Endometrial microvascular endothelial cells (primary cell): ENCODE results near the gene CSMD2. TPM values are rescaled to one million over a fixed set of nuclear protein-coding genes. Genes with fewer than 3 reads are reported as not detected.

Experiments
- in situ Hi-C: cut with HindIII; loops from 2 replicates; pipeline ENCODE4 v1.10.0; 2017; ENCODE audit warnings: low sequenced_read_pairs, low pct_unique_long_range_greater_than_20kb; ENCODE audit errors: inconsistent ontology term
- total RNA-seq: library from RNA; depleted of rRNA; stranded (reverse); fragments of >200 nt; gene quantifications from one replicate; pipeline ENCODE4 v1.2.3, GENCODE V29; 2015; ENCODE audit errors: inconsistent ontology term

The CSMD2 gene
- total RNA-seq, 1 donor from 2014 or later, result 0.28 TPM

DNA sequence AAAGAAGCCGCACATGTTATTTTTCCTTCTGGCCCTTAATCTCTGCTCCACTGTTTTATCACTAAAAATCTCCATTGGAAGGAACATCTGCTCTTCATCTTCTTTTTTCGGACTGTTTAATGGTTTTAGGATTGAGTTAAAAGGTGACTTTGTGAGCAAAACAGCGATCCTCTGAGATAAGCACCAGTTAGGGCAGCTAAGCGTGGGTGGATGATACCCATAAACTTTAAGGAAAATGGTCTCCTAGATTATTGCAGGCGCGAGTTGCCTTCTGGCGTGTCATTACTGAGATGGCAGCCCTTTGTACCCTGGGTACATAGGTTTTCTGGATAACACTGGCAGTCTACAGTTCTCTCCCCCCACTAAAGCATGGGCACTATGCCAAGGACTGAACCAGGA lies 345.1 kb downstream of the CSMD2 start:
- in situ Hi-C loops, result no loop called here

DNA sequence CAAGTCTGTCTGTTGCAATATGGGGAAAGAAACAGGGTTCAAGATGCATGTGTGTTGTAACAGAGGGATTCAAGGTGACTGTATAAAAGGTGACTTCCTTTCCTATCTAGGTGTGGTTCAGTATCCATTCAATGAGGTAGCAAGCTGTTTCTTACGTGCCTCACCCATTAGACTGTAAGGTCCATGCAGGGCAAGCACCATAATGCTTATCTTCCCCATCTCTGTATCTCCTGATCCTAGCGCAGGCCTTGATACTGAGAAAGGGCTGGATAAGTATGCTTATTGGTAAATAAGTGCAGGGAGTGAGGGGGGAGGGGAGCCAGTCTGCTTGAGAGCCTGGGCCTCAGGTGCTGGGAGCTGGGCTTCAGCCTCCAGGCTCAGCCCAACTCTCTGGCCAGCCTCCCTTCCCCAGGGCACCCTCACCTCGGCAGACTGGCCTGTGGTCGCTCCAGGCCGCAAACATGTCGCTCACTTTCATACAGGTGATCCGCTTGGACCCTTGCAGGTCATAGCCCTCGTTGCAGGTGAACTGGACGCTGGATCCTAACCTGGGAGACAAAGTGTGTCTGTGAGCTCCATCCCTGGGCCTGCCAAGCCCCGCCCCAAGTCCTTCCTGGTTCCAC lies 345.6 kb downstream of the CSMD2 start:
- in situ Hi-C loops, result no loop called here

DNA sequence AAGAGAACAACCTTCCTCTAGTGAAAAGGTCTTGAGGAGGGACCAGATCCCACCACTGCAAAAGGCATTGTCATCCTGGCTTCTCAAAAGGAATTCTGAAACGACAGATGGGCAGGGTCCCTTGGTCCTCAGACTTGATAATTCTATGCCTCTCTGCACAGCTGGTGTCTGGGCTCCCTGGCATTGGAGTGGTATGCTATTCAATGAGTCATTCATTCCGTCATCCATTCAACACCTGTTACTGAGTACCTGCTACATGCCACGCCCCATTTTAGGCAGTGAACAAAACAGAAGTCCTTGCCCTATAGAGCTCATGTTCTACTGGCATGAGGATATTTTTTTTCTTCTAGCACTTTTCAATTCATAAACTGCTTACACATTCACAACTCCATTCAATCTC lies 347.0 kb downstream of the CSMD2 start:
- in situ Hi-C loops, result no loop called here

- in situ Hi-C loops, result no loop called here
Measured at GRCh38 chr1:33815061-33815460, 350.0 kb downstream of the CSMD2 start.

DNA sequence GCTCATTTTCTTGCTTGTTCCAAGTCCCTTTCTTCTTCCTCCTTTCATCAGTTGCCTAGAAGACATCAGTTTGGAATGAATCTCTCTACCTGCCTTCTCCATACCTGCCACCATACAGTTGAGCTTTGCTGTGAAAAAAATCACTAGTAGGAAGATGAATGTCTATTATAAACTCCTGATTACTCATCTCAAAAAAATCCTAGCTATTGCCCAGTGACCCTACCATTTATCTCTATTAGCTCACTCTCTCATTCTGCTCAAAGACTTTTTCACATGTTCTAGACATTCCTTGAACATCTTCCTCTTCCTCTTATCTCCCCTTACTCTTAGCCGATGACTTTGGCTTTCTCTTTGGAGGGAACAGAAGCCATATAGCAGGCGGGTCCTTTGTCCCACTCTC lies 350.9 kb downstream of the CSMD2 start:
- in situ Hi-C loops, result no loop called here

GRCh38 chr1:33810571-33810970 lies 354.5 kb downstream of the CSMD2 start:
- in situ Hi-C loops, result no loop called here

DNA sequence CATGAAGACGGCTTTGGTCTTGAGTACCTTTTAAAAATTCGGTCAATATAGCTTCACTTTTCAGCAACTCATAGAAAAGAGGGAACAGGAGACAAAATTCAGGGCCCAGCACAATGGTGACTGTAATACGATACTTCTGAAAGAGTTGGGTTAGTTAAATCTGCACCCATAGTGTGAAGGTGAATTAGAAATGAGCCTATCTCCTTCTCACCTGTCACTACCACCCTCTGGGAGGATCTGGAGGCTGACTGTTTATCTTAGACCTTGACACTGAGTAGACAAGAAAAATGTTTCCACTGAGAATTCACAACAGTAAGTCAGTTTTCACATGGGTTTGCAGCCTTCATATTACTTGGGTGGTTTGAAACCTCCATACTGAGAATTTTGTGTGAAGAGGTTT lies 359.0 kb downstream of the CSMD2 start:
- in situ Hi-C loops, result no loop called here

DNA sequence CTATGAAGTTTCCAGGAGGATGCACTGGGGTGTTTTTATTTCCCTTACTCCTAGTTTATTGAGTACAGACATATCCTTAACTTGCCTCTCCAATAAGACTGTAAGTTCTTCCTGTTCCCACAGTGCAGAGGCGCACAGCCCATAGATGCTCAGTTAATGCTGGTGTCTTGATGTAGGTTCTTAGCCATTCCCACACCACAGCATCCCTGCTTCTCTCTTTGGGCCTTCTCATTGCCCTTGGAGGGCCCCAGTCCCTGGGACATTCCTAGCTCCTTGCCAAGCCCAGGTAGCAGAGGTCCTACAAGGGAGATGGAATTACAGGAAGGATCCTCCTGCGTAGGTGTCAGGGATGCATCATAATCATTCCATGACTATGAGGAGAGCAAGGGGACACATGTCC lies 362.8 kb downstream of the CSMD2 start:
- in situ Hi-C loops, result no loop called here

- in situ Hi-C loops, result no loop called here
Measured at GRCh38 chr1:33797849-33798248, 367.2 kb downstream of the CSMD2 start.

DNA sequence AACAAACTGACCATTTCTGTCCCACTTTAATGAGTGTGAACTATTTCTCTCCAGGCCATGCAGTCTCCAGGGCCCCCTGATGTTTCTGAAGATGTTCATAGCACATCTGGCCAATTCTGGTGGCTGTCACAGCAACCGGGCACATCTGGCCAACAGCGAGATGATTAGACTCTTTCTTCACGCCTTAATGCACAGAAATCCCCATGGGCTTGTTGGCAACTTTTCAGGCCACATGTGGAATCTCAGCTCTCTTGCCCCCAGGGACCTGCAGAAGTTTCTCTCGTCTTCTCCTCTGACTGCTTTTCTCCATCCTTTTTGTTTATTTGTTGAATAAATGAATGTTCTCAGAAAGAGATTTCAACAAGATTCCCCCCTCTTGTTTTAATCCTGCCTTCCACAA lies 372.4 kb downstream of the CSMD2 start:
- in situ Hi-C loops, result no loop called here

GRCh38 chr1:33792216-33792615 lies 372.8 kb downstream of the CSMD2 start:
- in situ Hi-C loops, result no loop called here

- in situ Hi-C loops, result no loop called here
Measured at GRCh38 chr1:33791251-33791650, 373.8 kb downstream of the CSMD2 start.

- in situ Hi-C loops, result no loop called here
Measured at GRCh38 chr1:33790577-33790976, 374.5 kb downstream of the CSMD2 start.

DNA sequence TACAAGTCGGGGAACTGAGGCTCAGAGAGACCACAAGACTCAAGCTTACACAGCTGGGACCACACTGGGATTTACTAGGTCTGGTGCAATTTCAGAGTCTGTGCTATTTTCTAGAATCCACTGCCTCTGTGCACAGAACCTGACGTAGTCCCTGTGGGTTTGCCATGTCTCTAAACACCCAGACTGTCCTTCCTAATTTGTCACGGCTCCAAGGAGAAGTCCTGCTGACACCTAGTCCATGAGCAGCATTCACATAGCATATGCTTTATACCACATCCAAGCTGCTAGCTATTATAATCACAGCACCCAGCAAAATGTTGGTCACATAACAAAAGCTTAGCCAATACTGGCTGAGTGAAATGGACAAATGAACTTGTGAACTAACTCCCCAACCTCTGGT lies 380.2 kb downstream of the CSMD2 start:
- in situ Hi-C loops, result no loop called here

GRCh38 chr1:33782776-33783175 lies 382.3 kb downstream of the CSMD2 start:
- in situ Hi-C loops, result no loop called here

DNA sequence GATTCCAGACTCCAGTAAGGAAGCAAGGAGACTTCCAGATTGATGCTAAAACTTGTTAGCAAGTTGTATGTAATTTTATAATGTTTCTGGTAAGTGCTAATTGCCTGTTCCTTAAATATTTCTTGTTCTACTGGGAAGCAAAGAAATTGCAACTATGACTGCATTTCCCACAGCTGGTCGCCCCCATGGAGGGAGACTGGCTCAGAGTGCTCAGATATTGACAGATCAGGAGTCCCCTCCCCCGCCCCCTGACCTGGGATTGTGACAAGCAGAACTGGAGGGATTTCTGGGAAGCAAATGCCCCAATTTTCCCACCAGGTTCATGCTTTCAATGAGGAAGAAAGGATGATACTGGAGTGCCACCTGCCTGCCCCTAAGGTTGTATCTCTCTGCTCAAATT lies 383.4 kb downstream of the CSMD2 start:
- in situ Hi-C loops, result no loop called here

DNA sequence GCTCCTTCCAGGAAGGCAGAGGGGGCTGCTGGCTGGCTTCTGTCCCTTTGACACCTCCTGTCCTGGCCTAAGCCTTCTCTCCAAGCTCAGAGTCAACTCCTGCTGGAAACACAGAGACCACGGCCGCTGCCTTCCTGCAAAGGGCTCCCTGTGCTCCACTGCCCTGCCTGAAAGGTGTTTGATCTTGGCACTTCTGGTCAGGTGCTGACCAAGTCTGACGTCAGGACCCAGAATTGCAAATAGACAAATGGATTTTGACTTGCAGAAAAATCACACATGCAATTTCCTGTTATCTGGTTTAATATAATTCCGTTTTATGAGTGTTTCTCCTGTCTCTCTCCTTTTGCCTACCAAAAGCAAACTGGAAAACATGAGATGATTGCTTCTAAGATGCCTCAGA lies 387.7 kb downstream of the CSMD2 start:
- in situ Hi-C loops, result no loop called here

GRCh38 chr1:33768821-33769220 lies 396.2 kb downstream of the CSMD2 start:
- in situ Hi-C loops, result no loop called here

GRCh38 chr1:33768106-33768505 lies 396.9 kb downstream of the CSMD2 start:
- in situ Hi-C loops, result no loop called here

DNA sequence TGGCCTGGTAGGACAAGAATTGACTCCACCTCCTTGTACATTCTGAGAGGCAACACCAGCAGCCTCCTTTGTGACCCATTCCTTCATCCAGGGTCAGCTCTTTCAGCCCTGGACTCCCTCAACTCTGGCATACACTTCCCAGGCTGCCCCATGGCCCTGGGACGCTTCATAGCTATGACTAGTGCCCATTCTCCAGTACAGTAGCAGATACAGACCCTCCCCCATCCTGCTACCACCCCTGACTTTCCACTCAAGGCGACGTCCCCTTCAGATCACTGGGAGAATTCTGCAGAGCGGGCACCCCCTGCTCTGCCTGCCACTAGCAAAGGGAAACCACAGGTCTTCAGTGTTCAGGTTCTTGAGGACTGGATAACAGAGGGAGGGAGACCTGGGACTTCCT lies 400.9 kb downstream of the CSMD2 start:
- in situ Hi-C loops, result no loop called here

DNA sequence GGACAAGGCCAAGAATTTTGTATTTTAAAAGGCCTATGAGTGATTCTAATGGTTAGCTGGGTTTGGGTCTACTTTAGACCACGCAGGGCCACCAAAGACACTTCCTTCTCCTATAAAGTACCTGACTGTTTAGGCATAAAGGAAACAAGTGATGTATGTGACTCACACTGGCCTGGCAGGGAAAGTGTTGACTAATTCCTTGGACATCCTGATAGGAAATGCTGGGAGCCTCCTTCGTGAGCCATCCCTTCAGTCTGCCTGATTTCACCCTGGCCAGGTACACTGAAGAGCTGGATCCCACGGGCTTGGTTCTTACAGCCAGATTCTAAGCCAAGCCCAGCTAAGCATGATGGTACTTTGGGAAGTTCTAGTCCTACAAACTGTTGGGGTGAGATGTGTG lies 401.6 kb downstream of the CSMD2 start:
- in situ Hi-C loops, result no loop called here
